Osteoblast (primary cell): ENCODE measurements around the gene UBA1. TPM values are rescaled to one million over a fixed set of nuclear protein-coding genes. Genes with fewer than 3 reads are reported as not detected.

Experiments used
- DNase-seq: peaks from one replicate; pipeline ENCODE4 v3.0.0; 2011; ENCODE audit warnings: low spot score, mixed read lengths; ENCODE audit not compliant: insufficient read length; ENCODE audit errors: missing footprints
- H2AFZ ChIP-seq: 2 replicates; pipeline ENCODE4 v1.6.0; 2011; ENCODE audit warnings: mild to moderate bottlenecking, low read length
- H3K27ac ChIP-seq: 2 replicates; pipeline ENCODE4 v1.5.1; 2011; ENCODE audit warnings: mild to moderate bottlenecking, low read depth, low read length, moderate library complexity
- H3K27me3 ChIP-seq: 2 replicates; pipeline ENCODE4 v1.6.0; 2012; ENCODE audit warnings: mild to moderate bottlenecking, control low read depth, inconsistent platforms, low read length, moderate library complexity; ENCODE audit not compliant: insufficient read depth
- H3K36me3 ChIP-seq: 2 replicates; pipeline ENCODE4 v1.5.1; 2011; ENCODE audit warnings: mild to moderate bottlenecking, low read length, control low read depth, moderate library complexity; ENCODE audit not compliant: insufficient read depth
- H3K4me1 ChIP-seq: 2 replicates; pipeline ENCODE4 v1.5.1; 2011; ENCODE audit warnings: mild to moderate bottlenecking, low read length, control low read depth, moderate library complexity; ENCODE audit not compliant: insufficient read depth
- H3K4me2 ChIP-seq: 2 replicates; pipeline ENCODE4 v1.6.0; 2011; ENCODE audit warnings: mild to moderate bottlenecking, low read length; ENCODE audit not compliant: insufficient read depth
- H3K4me3 ChIP-seq: fragments of 200-600 bp; sonication (generic); 3 replicates; pipeline ENCODE4 v1.5.1; 2012; ENCODE audit warnings: mild to moderate bottlenecking, low read length, inconsistent platforms; ENCODE audit not compliant: insufficient read depth
- H3K79me2 ChIP-seq: 2 replicates; pipeline ENCODE4 v1.6.0; 2012; ENCODE audit warnings: mild to moderate bottlenecking, low read length, control low read depth, inconsistent platforms; ENCODE audit not compliant: insufficient read depth
- H3K9me3 ChIP-seq: 2 replicates; pipeline ENCODE4 v1.5.1; 2011; ENCODE audit warnings: low read depth, low read length, control low read depth
- H4K20me1 ChIP-seq: 2 replicates; pipeline ENCODE4 v1.6.0; 2012; ENCODE audit warnings: mild to moderate bottlenecking, low read length, control low read depth; ENCODE audit not compliant: insufficient read depth
- CTCF ChIP-seq: IDR thresholded peaks from 2 replicates; pipeline ENCODE4 v1.5.1; 2011; ENCODE audit warnings: mild to moderate bottlenecking, low read depth, low read length, moderate library complexity; ENCODE audit errors: extremely low read depth
- total RNA-seq: library from RNA; depleted of rRNA; stranded (reverse); fragments of >200 nt; gene quantifications from 2 replicates; pipeline ENCODE4 v1.2.3, GENCODE V29; 2012

UBA1 gene
- total RNA-seq, 1 donor, result 142 TPM

- H2AFZ ChIP-seq, result no peak overlapping the region
- H3K27me3 ChIP-seq, result peaks cover 4% of the 10 kb centered on the region
- H3K4me1 ChIP-seq, result peaks cover 11% of the 10 kb centered on the region
- DNase-seq, result no peak
- H4K20me1 ChIP-seq, result peaks cover 6% of the 10 kb centered on the region
- peaks cover 16% of the 10 kb centered on the region for H3K79me2 ChIP-seq
- H3K9me3 ChIP-seq, result no peaks in the 10 kb centered on the region
- no peak for TF ChIP-seq CTCF
- no peak overlapping the region for H3K4me2 ChIP-seq
- H3K27ac ChIP-seq, result no peak overlapping the region
- peaks cover 35% of the 10 kb centered on the region for H3K36me3 ChIP-seq
- H3K4me3 ChIP-seq, result no peak overlapping the region
These were observed 36.7 kb downstream of the UBA1 start for GRCh38 chrX:47230136-47230868.

GRCh38 chrX:47231167-47231566 is 37.5 kb downstream of the UBA1 start:
- Histone ChIP-seq H3K27ac (no peak overlapping the region), H3K36me3 (peaks cover 27% of the 10 kb centered on the region), H3K79me2 (peaks cover 24% of the 10 kb centered on the region), H3K4me1 (peaks cover 16% of the 10 kb centered on the region), H3K4me2 (no peak overlapping the region), H3K27me3 (peaks cover 10% of the 10 kb centered on the region), H3K4me3 (no peak overlapping the region), H2AFZ (no peak overlapping the region), H3K9me3 (no peaks in the 10 kb centered on the region), H4K20me1 (peaks cover 1% of the 10 kb centered on the region)
- no peak for TF ChIP-seq CTCF
- no peak for DNase-seq

- Histone ChIP-seq H4K20me1 (peaks cover 5% of the 10 kb centered on the region), H3K4me1 (peaks cover 16% of the 10 kb centered on the region), H3K9me3 (no peaks in the 10 kb centered on the region), H3K27me3 (peaks cover 14% of the 10 kb centered on the region), H3K4me2 (peak overlapping the region; percentile 87), H3K79me2 (peaks cover 36% of the 10 kb centered on the region), H3K27ac (peak overlapping the region; percentile 96), H3K36me3 (peaks cover 16% of the 10 kb centered on the region), H2AFZ (peak overlapping the region; percentile 77), H3K4me3 (peak overlapping the region; percentile 82)
- no peak for DNase-seq
- no peak for TF ChIP-seq CTCF
These were observed 38.7 kb downstream of the UBA1 start for GRCh38 chrX:47232197-47232802.

GRCh38 chrX:47232803-47233332 is 39.2 kb downstream of the UBA1 start, which contains the start of gene USP11:
USP11 (plus strand) TSS chrX:47233009; CDS start chrX:47233044, 35 bp downstream.
- H3K79me2 ChIP-seq, result peaks cover 41% of the 10 kb centered on the region
- TF ChIP-seq CTCF, result no peak
- peaks cover 16% of the 10 kb centered on the region for H3K4me1 ChIP-seq
- peak within 1 kb of the TSS; percentile 87 for H3K4me2 ChIP-seq
- H3K4me3 ChIP-seq, result peak within 1 kb of the TSS; percentile 82
- no peaks in the 10 kb centered on the region for H3K9me3 ChIP-seq
- peaks cover 14% of the 10 kb centered on the region for H3K27me3 ChIP-seq
- H2AFZ ChIP-seq, result peak within 1 kb of the TSS; percentile 77
- H4K20me1 ChIP-seq, result peaks cover 5% of the 10 kb centered on the region
- H3K27ac ChIP-seq, result peak within 1 kb of the TSS; percentile 96
- H3K36me3 ChIP-seq, result peaks cover 10% of the 10 kb centered on the region
- peak; percentile 77 for DNase-seq
